ENCODE measurements around the gene DACH2.

- TF ChIP-seq EZH2 (IDR thresholded peaks at IDR 0.05; ENCODE audit: low read length) (no peak), CTCF (optimal IDR thresholded peaks at IDR 0.05 in 1 of 3, IDR thresholded peaks at IDR 0.05 in 1 of 3, conservative IDR thresholded peaks at IDR 0.05 in 1 of 3; ENCODE audit: extremely low read depth in 1 of 3, insufficient read depth in 2 of 3, low read length in 3 of 3) (no peak)
Measured at GRCh38 chrX:86407371-86407770, 259.1 kb downstream of the DACH2 start.
